Aorta (tissue), 5 donors: ENCODE results near the gene MACF1. TPM values are rescaled to one million over a fixed set of nuclear protein-coding genes. Genes with fewer than 3 reads are reported as not detected.

Experiments
- ATAC-seq: fragments of 200-7000 bp; cut with Tn5 transposase; one replicate; pipeline ENCODE4 v1.9.1; 2022; ENCODE audit warnings: moderate library complexity; ENCODE audit not compliant: low FRiP score
- DNase-seq, 2 donors: peaks; one replicate each; pipeline ENCODE4 v3.0.0-alpha.2; 2020
- H3K27ac ChIP-seq, 2 donors: one replicate each; pipeline ENCODE4 v1.5.1; 2013; ENCODE audit warnings: low read length in 2 of 2, mild to moderate bottlenecking in 2 of 2, moderate library complexity in 2 of 2, control low read depth in 1 of 2, inconsistent platforms in 1 of 2, low read depth in 1 of 2
- H3K27me3 ChIP-seq, 2 donors: one replicate each; pipeline ENCODE4 v1.6.1; 2013; ENCODE audit warnings: control low read depth in 1 of 2, low read length in 1 of 2, mild to moderate bottlenecking in 1 of 2, moderate library complexity in 1 of 2; ENCODE audit not compliant: insufficient read depth in 2 of 2, control insufficient read depth in 1 of 2
- H3K36me3 ChIP-seq, 2 donors: one replicate each; pipeline ENCODE4 v1.6.1; 2013; ENCODE audit warnings: control low read depth in 1 of 2, low read length in 1 of 2, mild to moderate bottlenecking in 1 of 2; ENCODE audit not compliant: insufficient read depth in 2 of 2, control insufficient read depth in 1 of 2
- H3K4me1 ChIP-seq, 2 donors: one replicate each; pipeline ENCODE4 v1.6.1; 2013; ENCODE audit warnings: low read length in 2 of 2, control low read depth in 1 of 2, mild to moderate bottlenecking in 1 of 2, moderate library complexity in 1 of 2; ENCODE audit not compliant: insufficient read depth in 2 of 2, control insufficient read depth in 1 of 2
- H3K4me3 ChIP-seq, 2 donors: one replicate each; pipeline ENCODE4 v1.5.1; 2013; ENCODE audit warnings: low read length in 2 of 2, control low read depth in 1 of 2, mild to moderate bottlenecking in 1 of 2
- H3K9me3 ChIP-seq: one replicate; pipeline ENCODE4 v1.6.1; 2013; ENCODE audit warnings: mild to moderate bottlenecking, low read length; ENCODE audit not compliant: control insufficient read depth
- WGBS, 2 donors: extraction: QIAGEN DNeasy Blood & Tissue Kit; methylation state at CpG; one replicate each; pipeline ENCODE4 v1.1.7; 2013; 5-methylcytosine and 5-hydroxymethylcytosine counted together
- intact Hi-C, 2 donors: fragments of 100-400 bp; cut with DNase I; formaldehyde crosslinking; loops; one replicate each; pipeline versions ENCODE4 v1.14.2 to v1.15.0; 2022
- polyA plus RNA-seq, 2 donors: library from polyadenylated mRNA; stranded (reverse); fragments of 200-250 nt; gene quantifications; one replicate each; pipeline ENCODE4 v1.2.3, GENCODE V29; 2013
- total RNA-seq, 2 donors: library from RNA; stranded (reverse); fragmentation: NEBNext Ultra II Directional; extraction: Animal tissue kit (Norgen Biotek cat#: 25700); gene quantifications; one replicate each; pipeline ENCODE4 v1.2.1, GENCODE V29; 2021
- donor health status: healthy with polysubstance abuse.
- donor health status: Bipolar disorder and iron deficiency.
- donor health status: DM: no; HTN: no; CAD: no.
- donor health status: DM: no; HTN: no; CAD: no.
- donor health status: DM: yes; HTN: yes; CAD: no.

The MACF1 gene
- total and polyA plus RNA-seq, 4 donors: 38.9 to 785 (median 386) TPM

DNA sequence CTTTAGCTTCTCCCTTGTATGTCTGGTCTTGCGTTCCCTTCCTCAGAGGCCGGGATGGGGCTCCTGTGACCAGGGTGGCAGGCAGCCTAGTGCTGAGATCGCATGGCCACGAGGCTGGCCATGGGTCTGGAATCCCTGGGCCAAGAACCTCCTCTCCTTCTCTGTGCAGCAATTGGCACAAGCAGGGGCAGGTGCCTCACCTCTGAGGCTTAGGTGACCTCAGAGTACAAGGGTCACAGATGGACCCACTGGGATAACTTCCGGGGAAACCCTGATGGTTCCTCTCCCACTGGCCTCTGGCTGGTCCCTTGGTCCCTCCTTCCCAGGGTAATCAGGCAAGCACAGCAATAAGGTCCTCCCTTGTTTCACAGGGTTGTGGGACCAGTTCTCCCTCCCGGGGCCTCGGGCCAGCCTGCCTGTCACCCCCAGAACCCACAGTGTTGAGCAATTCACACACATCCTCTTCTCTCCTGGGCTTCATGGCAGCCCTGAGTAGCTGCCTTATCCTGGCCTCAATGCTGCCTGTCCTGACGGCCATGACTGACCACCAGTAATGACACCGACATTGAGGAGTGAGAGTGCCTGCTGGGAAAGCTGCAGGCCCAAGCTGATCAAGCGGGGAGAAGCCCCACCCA, 325.5 kb downstream of the MACF1 start:
- intact Hi-C loops: no loop called here
- no peaks in the 10 kb centered on the region for H3K9me3 ChIP-seq
- peaks cover 0 to 5% of the 10 kb centered on the region in 2 donors for H3K36me3 ChIP-seq
- no peak for DNase-seq
- WGBS, 2 donors: 90 to 91% methylated on average over 10 of the region's 10 CpGs
- H3K27me3 ChIP-seq: no peaks in the 10 kb centered on the region
- no peak overlapping the region for H3K27ac ChIP-seq
- H3K4me3 ChIP-seq: no peak overlapping the region
- no peak for ATAC-seq
- no peaks in the 10 kb centered on the region for H3K4me1 ChIP-seq

DNA sequence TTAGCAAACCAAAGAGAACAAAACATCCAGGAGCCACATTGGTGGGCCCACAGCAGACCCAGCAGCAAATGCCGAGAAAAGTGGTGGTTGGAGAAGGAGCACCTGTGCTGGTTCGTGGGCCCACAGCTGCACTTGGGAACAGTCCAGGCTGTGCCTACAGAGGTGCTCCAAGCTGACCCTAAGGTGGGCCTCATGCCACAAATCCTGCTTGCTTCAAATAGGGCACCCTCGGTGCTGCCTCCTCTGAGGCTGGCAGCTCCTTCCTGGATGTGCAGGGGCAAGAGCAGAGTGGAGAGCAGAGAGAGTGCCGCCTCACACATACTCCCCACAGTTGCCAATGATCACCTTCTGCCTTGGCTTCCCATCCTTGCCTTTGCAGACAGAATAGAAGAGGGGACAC, 327.0 kb downstream of the MACF1 start:
- no peaks in the 10 kb centered on the region for H3K9me3 ChIP-seq
- DNase-seq (no peak), ATAC-seq (no peak)
- intact Hi-C loops: no loop called here
- no peak overlapping the region for H3K4me3 ChIP-seq
- H3K27ac ChIP-seq: no peak overlapping the region
- H3K27me3 ChIP-seq: no peaks in the 10 kb centered on the region
- H3K4me1 ChIP-seq: no peaks in the 10 kb centered on the region
- H3K36me3 ChIP-seq: peaks cover 0 to 5% of the 10 kb centered on the region in 2 donors
- WGBS, 2 donors: 90 to 94% methylated on average over 4 of the region's 4 CpGs

DNA sequence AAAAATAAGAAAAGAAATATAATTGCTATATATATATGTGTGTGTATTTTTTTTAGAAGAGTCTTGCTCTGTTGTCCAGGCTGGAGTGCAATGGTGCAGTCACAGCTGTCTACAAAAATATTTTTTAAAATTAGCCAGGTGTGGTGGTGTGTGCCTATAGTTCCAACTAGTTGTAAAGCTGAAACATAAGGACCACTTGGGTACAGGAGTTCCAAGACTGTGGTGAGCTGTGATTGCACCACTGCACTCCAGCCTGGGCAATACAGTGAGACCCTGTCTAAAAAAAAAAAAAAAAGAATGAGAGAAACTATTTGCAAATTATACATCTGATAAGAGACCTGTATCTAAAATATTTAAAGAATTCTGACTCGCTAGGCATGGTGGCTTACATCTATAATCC, 328.9 kb downstream of the MACF1 start:
- no peak overlapping the region for H3K27ac ChIP-seq
- DNase-seq (no peak), ATAC-seq (no peak)
- WGBS, 2 donors: 87 to 90% methylated on average over 1 of the region's 1 CpG
- no peaks in the 10 kb centered on the region for H3K4me1 ChIP-seq
- H3K36me3 ChIP-seq: peaks cover 4 to 5% of the 10 kb centered on the region in 2 donors
- no peaks in the 10 kb centered on the region for H3K9me3 ChIP-seq
- no peaks in the 10 kb centered on the region for H3K27me3 ChIP-seq
- H3K4me3 ChIP-seq: no peak overlapping the region
- intact Hi-C loops: no loop called here

Other genes starting within 250 kb of the MACF1 start
- gene AKIRIN1, start 213.4 kb upstream of the MACF1 start, total RNA-seq: 10 to 100 TPM; 36.7 to 43.7 TPM
- gene AKIRIN1, start 213.4 kb upstream of the MACF1 start, polyA plus RNA-seq: 10 to 100 TPM; 22.0 to 40.8 TPM
- 100 to 1,000 TPM; 114 to 134 TPM for gene NDUFS5, start 178.3 kb upstream of the MACF1 start, total RNA-seq
- gene NDUFS5, start 178.3 kb upstream of the MACF1 start, polyA plus RNA-seq: 100 to 1,000 TPM; 511 to 574 TPM